ENCODE results near the gene MDM2.
"Not testable (repeated sequence)": the region's sequence is repeated elsewhere in the genome, so short reads cannot be mapped to it uniquely, and the experiment has no call there.

Gene MDM2

DNA sequence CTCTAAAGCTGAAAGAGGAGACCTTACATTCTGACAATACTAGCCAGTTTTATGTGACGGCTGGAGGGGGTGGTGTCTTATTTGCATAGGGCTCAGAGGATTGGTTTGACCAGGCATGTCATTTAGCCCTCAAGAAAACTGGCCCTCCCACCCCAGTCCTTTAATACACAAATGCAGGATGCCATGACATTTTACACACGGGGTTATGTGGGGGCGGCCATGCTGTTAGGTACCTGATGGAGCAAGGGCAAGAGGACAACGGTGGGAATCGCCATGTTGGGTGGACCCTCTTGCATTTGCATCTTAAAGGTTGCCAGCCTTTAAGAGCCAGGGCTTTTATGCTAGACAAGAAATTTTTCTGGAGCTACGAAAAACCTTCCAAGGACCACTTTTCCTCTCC is 23.3 kb downstream of the MDM2 start:
- Histone ChIP-seq H3K4me1 (ENCODE audit: insufficient read depth, low read length) (no peaks in the 10 kb centered on the region), H3K27me3 (ENCODE audit: insufficient read depth, low read length) (no peaks in the 10 kb centered on the region), H3K36me3 (ENCODE audit: insufficient read depth, low read length) (peaks cover 85% of the 10 kb centered on the region), H3K4me3 (ENCODE audit: low read length) (no peak overlapping the region), H2AFZ (ENCODE audit: low read depth, low read length) (no peak overlapping the region), H3K9me3 (ENCODE audit: low read length) (no peaks in the 10 kb centered on the region)

DNA sequence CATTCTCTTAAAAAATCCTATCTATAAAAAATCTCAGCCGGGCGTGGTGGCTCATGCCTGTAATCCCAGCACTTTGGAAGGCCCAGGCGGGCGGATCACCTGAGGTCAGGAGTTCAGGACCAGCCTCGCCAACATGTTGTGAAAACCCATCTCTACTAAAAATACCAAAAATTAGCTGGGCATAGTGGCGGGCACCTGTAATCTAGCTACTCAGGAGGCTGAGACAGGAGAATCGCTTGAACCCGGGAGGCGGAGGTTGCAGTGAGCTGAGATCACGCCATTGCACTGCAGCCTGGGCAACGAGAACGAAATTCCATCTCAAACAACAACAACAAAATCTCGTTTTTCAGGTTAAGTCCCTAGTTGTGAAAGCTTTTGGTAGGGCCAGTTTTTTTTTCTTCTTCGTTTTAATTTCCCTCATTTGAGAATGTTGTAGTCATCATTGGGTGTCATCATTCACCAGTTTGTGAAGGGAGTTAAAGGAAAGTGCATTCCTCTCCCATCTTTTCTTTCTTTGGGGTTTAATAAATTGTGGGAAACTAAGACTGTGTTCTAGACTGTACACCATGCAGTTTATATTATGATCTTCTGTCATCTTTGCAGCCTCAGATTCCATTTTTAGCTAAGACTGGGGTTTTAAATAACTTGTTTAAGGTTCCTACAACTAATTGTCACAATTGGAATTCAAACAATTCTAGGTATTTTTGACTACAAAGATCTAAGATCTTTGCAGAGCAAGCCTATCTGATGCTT is 23.9 kb downstream of the MDM2 start:
- Histone ChIP-seq H2AFZ (ENCODE audit: low read depth, low read length) (no peak overlapping the region), H3K4me1 (ENCODE audit: insufficient read depth, low read length) (no peaks in the 10 kb centered on the region), H3K36me3 (ENCODE audit: insufficient read depth, low read length) (peaks cover 86% of the 10 kb centered on the region), H3K4me3 (ENCODE audit: low read length) (no peak overlapping the region), H3K9me3 (ENCODE audit: low read length) (no peaks in the 10 kb centered on the region), H3K27me3 (ENCODE audit: insufficient read depth, low read length) (no peaks in the 10 kb centered on the region)

DNA sequence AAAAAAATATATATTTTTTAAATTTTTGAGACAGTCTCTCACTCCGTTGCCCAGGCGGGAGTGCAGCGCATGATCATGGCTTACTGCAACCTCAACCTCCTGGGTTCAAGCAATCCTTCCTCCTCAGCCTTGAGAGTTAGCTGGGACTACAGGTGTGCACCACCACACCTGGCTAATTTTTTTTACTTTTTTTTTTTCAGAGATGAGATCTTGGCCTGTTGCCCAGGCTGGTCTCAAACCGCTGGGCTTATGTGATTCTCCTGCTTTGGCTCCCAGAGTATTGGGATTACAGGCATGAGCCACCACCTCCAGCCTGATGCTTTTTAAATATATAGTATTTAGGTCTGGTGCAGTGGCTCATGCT is 24.5 kb downstream of the MDM2 start:
- Histone ChIP-seq H3K36me3 (ENCODE audit: insufficient read depth, low read length) (peaks cover 86% of the 10 kb centered on the region), H3K4me1 (ENCODE audit: insufficient read depth, low read length) (no peaks in the 10 kb centered on the region), H2AFZ (ENCODE audit: low read depth, low read length) (no peak overlapping the region)

DNA sequence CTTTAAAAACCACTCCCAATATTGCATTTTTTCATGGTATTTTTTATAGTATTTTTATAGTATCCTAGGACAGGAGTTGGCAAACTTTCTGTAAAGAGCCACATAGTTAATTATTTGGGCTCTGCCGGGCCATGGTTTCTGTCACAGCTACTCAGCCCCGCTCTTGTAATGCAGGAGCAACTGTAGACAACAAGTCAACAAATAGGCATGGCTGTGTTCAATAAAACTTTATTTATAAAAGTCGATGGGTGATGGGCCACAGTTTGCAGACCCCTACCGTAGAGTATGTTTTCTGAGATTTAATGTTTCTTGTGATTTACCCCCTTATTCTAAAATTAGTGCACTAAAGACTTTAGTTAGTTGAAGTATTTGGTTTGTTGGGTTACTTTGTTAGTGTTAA is 25.5 kb downstream of the MDM2 start:
- Histone ChIP-seq H3K27me3 (ENCODE audit: insufficient read depth, low read length) (no peaks in the 10 kb centered on the region), H3K4me1 (ENCODE audit: insufficient read depth, low read length) (no peaks in the 10 kb centered on the region), H3K4me3 (ENCODE audit: low read length) (no peak overlapping the region), H2AFZ (ENCODE audit: low read depth, low read length) (no peak overlapping the region), H3K36me3 (ENCODE audit: insufficient read depth, low read length) (peaks cover 85% of the 10 kb centered on the region), H3K9me3 (ENCODE audit: low read length) (no peaks in the 10 kb centered on the region)

More for the DNA sequence above, 24.5 kb downstream of the MDM2 start:
- H3K27me3 ChIP-seq (ENCODE audit: insufficient read depth, low read length), result no peaks in the 10 kb centered on the region
- no peaks in the 10 kb centered on the region for H3K9me3 ChIP-seq (ENCODE audit: low read length)
- no peak overlapping the region for H3K4me3 ChIP-seq (ENCODE audit: low read length)

DNA sequence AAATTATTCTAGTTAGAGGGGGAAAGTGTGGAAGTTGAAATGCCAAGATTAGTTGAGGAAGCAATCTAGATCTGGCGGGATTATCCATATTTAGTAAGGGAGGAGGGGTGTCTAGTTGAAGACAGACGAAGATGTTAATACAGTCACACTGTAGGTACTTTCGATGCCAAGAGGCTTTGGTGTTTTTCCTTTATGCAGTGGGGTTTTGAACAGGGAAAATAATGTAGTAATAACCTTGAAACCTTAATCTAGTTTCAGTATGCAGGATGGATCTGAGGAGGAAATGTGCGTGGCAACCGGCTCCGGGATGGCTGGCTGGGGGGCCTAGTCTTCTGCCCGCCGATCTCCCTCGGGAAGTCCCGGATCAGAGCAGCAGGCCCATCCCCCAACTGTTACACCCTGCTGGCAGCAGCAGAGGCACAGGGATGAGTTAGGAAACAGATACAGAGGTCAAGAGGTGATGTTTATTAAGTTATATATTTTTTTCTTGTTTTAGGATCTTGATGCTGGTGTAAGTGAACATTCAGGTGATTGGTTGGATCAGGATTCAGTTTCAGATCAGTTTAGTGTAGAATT is 27.4 kb downstream of the MDM2 start:
- H3K27me3 ChIP-seq (ENCODE audit: insufficient read depth, low read length), result no peaks in the 10 kb centered on the region
- H3K9me3 ChIP-seq (ENCODE audit: low read length), result no peaks in the 10 kb centered on the region
- H3K4me1 ChIP-seq (ENCODE audit: insufficient read depth, low read length), result no peaks in the 10 kb centered on the region
- no peak overlapping the region for H2AFZ ChIP-seq (ENCODE audit: low read depth, low read length)
- H3K4me3 ChIP-seq (ENCODE audit: low read length), result no peak overlapping the region
- peaks cover 82% of the 10 kb centered on the region for H3K36me3 ChIP-seq (ENCODE audit: insufficient read depth, low read length)

DNA sequence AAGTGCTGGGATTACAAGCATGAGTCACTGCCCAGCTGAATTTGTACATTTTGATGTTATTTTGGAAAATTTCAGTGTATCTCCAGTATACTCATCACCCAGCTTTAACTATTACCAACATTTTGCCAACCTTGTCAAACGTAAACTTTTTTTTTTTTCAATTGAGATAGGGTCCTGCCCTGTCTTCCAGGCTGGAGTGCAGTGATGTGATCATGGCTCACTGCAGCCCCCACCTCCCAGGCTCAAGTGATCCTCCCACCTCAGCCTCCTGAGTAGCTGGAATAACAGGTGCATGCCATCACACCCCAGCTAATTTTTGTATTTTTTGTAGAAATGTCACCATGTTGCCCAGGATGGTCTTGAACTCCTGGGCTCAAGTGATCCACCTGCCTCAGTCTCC is 29.2 kb downstream of the MDM2 start:
- Histone ChIP-seq H3K9me3 (ENCODE audit: low read length) (no peaks in the 10 kb centered on the region), H3K36me3 (ENCODE audit: insufficient read depth, low read length) (peaks cover 84% of the 10 kb centered on the region), H3K27me3 (ENCODE audit: insufficient read depth, low read length) (no peaks in the 10 kb centered on the region), H3K4me1 (ENCODE audit: insufficient read depth, low read length) (no peaks in the 10 kb centered on the region), H3K4me3 (ENCODE audit: low read length) (no peak overlapping the region), H2AFZ (ENCODE audit: low read depth, low read length) (no peak overlapping the region)

DNA sequence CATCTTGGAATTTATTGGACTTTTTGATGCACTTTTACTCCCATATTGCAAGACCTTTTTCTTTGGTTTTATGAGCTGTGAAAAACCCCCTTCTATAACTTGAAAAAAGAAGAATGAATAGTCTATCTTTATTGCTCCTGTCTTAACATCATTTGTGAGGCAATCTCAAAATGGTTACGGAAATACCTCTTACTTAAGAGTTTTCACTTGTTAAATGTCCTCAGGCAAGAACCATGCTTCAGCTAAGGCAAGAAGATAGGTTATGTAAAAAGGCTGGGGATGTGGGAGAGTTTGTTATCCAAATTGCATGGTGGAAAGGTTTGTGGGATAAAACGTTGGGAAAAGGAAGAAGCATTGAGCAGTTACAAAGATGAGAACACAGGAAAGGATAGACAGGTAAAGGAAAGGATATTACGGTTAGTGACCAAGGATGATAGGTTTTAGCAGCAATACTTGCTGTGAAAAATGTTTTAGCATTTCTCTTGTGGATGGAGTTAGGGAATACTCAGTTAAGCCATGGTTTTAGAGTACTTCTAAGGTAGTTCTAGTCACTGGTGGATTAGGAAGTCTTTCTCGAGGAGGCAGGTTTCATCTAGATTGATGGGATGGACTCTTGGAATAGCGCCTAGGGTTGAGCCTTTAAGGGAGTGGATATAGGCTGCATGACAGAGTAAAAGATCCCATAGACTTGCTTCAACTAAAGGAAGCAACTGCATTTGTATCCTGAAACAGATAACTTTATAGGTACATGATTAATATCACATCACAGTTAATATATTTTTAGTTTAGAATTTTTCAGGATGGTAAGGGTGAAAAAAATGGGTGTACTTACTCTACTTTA is 30.3 kb downstream of the MDM2 start:
- H2AFZ ChIP-seq (ENCODE audit: low read depth, low read length), result no peak overlapping the region
- no peaks in the 10 kb centered on the region for H3K4me1 ChIP-seq (ENCODE audit: insufficient read depth, low read length)
- no peak overlapping the region for H3K4me3 ChIP-seq (ENCODE audit: low read length)
- H3K36me3 ChIP-seq (ENCODE audit: insufficient read depth, low read length), result peaks cover 87% of the 10 kb centered on the region
- H3K9me3 ChIP-seq (ENCODE audit: low read length), result no peaks in the 10 kb centered on the region
- no peaks in the 10 kb centered on the region for H3K27me3 ChIP-seq (ENCODE audit: insufficient read depth, low read length)

DNA sequence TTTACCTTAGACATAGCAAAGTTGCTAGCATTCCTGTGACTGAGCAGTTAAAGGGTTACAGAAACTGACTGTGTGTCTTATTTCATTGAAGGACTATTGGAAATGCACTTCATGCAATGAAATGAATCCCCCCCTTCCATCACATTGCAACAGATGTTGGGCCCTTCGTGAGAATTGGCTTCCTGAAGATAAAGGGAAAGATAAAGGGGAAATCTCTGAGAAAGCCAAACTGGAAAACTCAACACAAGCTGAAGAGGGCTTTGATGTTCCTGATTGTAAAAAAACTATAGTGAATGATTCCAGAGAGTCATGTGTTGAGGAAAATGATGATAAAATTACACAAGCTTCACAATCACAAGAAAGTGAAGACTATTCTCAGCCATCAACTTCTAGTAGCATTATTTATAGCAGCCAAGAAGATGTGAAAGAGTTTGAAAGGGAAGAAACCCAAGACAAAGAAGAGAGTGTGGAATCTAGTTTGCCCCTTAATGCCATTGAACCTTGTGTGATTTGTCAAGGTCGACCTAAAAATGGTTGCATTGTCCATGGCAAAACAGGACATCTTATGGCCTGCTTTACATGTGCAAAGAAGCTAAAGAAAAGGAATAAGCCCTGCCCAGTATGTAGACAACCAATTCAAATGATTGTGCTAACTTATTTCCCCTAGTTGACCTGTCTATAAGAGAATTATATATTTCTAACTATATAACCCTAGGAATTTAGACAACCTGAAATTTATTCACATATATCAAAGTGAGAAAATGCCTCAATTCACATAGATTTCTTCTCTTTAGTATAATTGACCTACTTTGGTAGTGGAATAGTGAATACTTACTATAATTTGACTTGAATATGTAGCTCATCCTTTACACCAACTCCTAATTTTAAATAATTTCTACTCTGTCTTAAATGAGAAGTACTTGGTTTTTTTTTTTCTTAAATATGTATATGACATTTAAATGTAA is 31.5 kb downstream of the MDM2 start:
- H3K36me3 ChIP-seq (ENCODE audit: insufficient read depth, low read length), result peaks cover 86% of the 10 kb centered on the region
- no peak overlapping the region for H3K4me3 ChIP-seq (ENCODE audit: low read length)
- no peak overlapping the region for H2AFZ ChIP-seq (ENCODE audit: low read depth, low read length)

DNA sequence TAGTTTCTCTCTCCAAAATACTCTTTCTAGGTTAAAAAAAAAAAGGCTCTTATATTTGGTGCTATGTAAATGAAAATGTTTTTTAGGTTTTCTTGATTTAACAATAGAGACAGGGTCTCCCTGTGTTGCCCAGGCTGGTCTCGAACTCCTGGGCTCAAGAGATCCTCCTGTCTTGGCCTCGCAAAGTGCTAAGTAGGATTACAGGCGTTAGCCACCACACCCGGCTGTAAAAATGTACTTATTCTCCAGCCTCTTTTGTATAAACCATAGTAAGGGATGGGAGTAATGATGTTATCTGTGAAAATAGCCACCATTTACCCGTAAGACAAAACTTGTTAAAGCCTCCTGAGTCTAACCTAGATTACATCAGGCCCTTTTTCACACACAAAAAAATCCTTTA is 33.2 kb downstream of the MDM2 start:
- H2AFZ ChIP-seq (ENCODE audit: low read depth, low read length), result not testable (repeated sequence)

More for the DNA sequence above, 31.5 kb downstream of the MDM2 start:
- H3K9me3 ChIP-seq (ENCODE audit: low read length), result no peaks in the 10 kb centered on the region
- no peaks in the 10 kb centered on the region for H3K27me3 ChIP-seq (ENCODE audit: insufficient read depth, low read length)
- H3K4me1 ChIP-seq (ENCODE audit: insufficient read depth, low read length), result no peaks in the 10 kb centered on the region

DNA sequence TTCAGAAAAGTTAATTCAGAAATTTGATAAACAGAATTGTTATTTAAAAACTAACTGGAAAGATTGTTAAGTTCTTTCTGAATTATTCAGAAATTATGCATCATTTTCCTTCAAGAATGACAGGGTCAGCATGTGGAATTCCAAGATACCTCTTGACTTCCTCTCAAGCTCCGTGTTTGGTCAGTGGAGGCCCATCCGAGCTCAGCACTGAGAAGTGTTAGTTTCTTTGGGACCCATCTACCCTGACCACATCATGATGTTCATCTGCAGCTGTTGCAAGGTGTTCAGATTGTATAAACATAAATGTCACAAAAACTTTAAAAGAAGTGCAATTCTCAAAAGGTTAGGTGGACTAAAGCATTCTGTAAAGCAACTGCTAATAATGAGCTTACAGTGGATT is 33.7 kb downstream of the MDM2 start:
- H3K4me1 ChIP-seq (ENCODE audit: insufficient read depth, low read length), result no peaks in the 10 kb centered on the region
- H3K36me3 ChIP-seq (ENCODE audit: insufficient read depth, low read length), result peaks cover 72% of the 10 kb centered on the region

More for the DNA sequence above, 33.2 kb downstream of the MDM2 start:
- H3K27me3 ChIP-seq (ENCODE audit: insufficient read depth, low read length); H3K4me1 ChIP-seq (ENCODE audit: insufficient read depth, low read length); H3K9me3 ChIP-seq (ENCODE audit: low read length); H3K4me3 ChIP-seq (ENCODE audit: low read length): not testable (repeated sequence)
- peaks cover 77% of the 10 kb centered on the region for H3K36me3 ChIP-seq (ENCODE audit: insufficient read depth, low read length)

DNA sequence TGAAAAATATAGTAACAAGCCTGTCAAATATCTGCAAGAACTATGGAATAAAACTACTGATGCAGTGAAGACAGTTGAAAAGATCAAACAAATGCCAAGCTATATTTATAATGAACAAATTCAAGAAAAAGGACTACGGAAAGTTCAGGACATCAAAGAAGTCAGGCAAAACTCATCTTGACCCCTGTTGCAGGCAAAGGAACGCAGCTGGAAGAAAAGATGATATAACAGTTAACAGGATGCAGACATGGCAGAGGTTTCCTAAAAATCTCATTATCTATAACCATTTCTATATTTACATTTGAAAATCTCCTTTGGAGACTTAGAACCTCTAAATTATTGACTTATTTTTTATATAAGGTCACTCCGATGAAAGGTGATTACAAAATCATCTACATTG is 34.1 kb downstream of the MDM2 start:
- Histone ChIP-seq H3K36me3 (ENCODE audit: insufficient read depth, low read length) (peaks cover 68% of the 10 kb centered on the region), H3K9me3 (ENCODE audit: low read length) (no peaks in the 10 kb centered on the region), H3K27me3 (ENCODE audit: insufficient read depth, low read length) (no peaks in the 10 kb centered on the region), H3K4me3 (ENCODE audit: low read length) (no peak overlapping the region), H3K4me1 (ENCODE audit: insufficient read depth, low read length) (no peaks in the 10 kb centered on the region), H2AFZ (ENCODE audit: low read depth, low read length) (no peak overlapping the region)

More for the DNA sequence above, 33.7 kb downstream of the MDM2 start:
- no peak overlapping the region for H2AFZ ChIP-seq (ENCODE audit: low read depth, low read length)
- H3K27me3 ChIP-seq (ENCODE audit: insufficient read depth, low read length), result no peaks in the 10 kb centered on the region
- H3K9me3 ChIP-seq (ENCODE audit: low read length), result no peaks in the 10 kb centered on the region
- H3K4me3 ChIP-seq (ENCODE audit: low read length), result no peak overlapping the region

DNA sequence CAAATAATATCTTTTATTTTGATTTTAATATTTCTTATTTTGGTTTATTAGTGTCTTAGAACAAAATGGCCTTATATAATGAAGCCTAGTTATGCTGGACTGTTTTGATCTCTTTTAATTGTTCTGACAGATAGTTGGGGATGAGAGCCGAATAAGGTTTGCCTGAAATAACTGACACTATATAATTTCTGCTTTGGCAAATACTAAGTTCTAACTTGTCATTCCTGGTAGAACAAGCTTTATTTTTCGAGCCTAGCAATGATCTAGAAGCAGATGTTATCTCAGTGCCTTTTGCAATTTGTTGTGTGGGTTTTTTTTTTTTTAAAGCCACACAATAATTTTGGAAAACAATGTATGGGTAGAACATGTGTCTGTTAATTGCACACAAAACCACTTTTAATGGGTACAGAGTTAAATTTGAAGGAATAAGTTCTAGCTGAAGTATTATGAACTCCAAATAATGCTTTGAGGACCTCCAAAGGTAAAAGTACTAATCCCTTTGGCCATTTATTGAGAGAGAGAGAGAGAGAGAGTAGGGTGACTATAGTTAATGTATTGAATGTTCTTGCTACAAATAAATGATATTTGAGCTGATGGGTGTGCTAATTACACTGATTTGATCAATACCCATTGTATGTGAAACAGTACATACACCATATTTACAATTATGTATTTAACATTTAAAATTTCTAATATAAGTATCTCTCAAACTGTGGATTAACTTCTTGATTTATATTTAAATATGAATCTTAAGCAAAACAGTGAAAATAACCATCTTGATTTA is 35.0 kb downstream of the MDM2 start:
- Histone ChIP-seq H3K27me3 (ENCODE audit: insufficient read depth, low read length) (no peaks in the 10 kb centered on the region), H3K9me3 (ENCODE audit: low read length) (no peaks in the 10 kb centered on the region), H3K4me1 (ENCODE audit: insufficient read depth, low read length) (no peaks in the 10 kb centered on the region), H3K36me3 (ENCODE audit: insufficient read depth, low read length) (peaks cover 61% of the 10 kb centered on the region), H3K4me3 (ENCODE audit: low read length) (no peak overlapping the region), H2AFZ (ENCODE audit: low read depth, low read length) (no peak overlapping the region)

Measured in neuron (in vitro differentiated cells).